GM12873 (cell line): Measurements from ENCODE around the gene CAPN7.

Experiments used
- TF ChIP-seq, protein P1 (sequence below): IDR thresholded peaks from 2 replicates; pipeline ENCODE4 v1.5.1; 2012; ENCODE audit warnings: low read depth, mild to moderate bottlenecking, moderate library complexity, low read length, control low read depth; ENCODE audit not compliant: insufficient read depth; ENCODE audit errors: missing control alignments

The CAPN7 gene

DNA sequence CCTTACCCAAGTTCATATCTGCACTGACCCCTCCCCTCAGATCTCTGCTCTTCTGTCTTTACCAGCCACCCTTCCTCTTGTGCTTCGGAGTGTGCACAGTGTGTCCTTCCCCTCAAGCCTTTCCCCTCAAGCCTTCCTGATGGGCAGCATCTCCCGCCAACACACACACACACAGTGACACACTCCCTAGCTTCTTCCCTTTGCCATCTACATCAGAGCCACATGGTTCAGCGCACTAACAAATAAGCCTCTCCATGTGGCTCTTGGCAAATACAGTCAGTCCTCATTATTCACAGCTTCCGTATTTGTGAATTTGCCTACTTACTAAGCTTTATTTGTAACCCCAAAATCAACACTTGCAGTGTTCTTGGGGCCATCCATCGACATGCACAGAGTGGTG lies 88.9 kb downstream of the CAPN7 start:
- TF ChIP-seq, protein P1, sequence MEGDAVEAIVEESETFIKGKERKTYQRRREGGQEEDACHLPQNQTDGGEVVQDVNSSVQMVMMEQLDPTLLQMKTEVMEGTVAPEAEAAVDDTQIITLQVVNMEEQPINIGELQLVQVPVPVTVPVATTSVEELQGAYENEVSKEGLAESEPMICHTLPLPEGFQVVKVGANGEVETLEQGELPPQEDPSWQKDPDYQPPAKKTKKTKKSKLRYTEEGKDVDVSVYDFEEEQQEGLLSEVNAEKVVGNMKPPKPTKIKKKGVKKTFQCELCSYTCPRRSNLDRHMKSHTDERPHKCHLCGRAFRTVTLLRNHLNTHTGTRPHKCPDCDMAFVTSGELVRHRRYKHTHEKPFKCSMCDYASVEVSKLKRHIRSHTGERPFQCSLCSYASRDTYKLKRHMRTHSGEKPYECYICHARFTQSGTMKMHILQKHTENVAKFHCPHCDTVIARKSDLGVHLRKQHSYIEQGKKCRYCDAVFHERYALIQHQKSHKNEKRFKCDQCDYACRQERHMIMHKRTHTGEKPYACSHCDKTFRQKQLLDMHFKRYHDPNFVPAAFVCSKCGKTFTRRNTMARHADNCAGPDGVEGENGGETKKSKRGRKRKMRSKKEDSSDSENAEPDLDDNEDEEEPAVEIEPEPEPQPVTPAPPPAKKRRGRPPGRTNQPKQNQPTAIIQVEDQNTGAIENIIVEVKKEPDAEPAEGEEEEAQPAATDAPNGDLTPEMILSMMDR: no peak

DNA sequence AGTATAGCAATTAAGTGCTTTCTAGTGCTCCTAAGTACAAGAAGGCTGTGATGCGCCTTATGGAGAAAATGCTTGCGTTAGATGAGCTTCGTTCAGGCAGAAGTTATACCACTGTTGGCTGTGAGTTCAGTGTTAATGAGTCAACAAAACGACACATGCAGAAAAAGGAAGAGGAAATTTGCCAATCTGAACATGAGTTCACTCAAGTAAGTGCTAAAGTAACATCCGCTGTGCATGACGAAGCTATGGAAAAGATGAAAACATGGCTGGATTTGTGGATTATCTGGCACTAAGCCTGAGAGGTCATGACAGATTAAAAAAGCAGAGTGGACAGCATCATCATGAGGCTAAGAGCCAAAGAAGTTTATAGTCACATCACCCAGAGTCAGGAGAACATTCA lies 89.5 kb downstream of the CAPN7 start:
- TF ChIP-seq, protein P1: no peak

DNA sequence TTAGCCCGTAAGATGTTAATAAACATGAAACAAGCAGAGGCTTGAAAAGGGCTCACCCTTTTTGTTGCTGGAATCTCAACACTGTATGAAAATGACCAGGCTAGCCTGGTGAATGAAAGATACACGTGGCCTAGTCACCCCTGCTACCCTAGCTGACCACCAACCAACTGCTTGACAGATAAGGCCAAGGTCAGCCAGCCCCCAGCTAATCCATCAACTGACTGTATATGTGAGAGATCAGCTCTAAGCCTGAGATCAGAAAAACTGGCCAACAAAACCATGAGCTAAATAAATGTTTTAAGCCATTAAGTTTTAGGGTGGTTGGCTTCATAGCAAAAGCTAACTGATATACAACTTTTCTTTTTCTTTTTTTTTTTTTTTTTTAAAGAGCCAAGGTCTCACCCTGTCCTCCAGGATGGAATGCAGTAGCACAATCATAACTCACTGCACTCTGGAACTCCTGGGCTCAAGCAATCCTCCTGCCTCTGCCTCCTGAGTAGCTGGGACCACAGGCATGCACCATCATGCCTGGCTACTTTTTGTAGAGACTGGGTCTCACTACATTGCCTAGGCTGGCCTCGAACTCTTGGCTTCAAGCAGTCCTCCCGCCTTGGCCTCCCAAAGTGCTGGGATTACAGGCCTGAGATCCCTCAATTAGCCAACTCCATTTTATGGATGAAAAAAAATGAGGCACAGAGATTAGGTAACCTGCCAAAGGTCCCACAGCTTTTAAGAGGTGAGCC lies 91.7 kb downstream of the CAPN7 start:
- TF ChIP-seq, protein P1: no peak

GRCh38 chr3:15298504-15298903 lies 92.5 kb downstream of the CAPN7 start:
- TF ChIP-seq, protein P1: no peak

DNA sequence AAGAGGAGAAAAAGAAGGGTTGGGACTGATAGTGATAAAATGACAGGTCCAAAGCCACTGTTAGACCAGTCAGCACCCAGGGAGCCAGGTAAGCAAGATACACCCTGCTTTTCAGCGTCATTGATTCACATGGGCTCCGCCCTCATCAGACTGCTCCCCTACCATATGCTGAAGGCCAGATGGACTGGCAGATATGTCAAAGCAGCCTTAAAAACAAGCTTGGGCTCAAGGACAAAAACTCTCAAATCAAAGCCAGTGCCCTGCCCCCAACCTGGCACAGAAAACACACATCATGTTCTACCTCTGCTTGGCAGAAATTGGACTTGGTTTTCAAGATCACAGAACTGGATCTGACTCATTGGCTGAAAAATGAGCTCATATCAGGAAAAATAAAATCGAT lies 93.0 kb downstream of the CAPN7 start:
- TF ChIP-seq, protein P1: no peak

DNA sequence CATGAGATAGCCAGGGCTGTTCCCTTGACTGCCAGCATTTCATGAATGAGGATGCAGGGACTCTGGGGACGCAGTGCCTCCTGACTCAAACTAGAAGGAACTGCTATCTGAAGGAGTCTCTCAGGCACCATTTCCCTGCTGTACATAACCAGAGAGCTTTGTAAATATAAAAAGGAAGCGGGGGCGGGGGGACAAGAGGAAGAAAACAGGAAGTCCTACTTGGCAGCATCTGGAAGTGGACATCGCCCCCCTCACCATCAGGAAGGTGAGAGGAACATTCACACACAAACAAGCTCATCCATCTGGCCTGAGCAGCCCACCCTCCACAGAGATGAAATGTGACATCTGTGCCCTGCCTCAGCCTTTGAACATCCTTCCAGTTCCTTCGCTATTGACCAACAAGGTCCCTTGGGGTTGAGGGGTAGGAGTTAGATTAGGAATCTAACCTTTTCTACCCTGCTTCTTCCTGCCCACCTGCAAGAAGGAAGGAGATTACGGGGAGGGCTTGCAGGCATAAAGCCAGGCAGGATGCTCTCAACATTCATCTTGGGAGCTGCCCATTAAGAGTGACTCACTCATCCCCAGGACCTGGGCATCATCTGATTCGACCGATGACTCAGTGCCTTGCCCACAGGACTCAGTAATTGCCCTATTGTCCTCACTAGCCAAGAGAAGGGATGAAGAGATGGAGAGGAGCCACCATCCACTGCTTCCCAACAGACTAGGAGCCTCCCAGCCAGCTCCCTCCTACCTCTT lies 94.5 kb downstream of the CAPN7 start:
- TF ChIP-seq, protein P1: no peak

DNA sequence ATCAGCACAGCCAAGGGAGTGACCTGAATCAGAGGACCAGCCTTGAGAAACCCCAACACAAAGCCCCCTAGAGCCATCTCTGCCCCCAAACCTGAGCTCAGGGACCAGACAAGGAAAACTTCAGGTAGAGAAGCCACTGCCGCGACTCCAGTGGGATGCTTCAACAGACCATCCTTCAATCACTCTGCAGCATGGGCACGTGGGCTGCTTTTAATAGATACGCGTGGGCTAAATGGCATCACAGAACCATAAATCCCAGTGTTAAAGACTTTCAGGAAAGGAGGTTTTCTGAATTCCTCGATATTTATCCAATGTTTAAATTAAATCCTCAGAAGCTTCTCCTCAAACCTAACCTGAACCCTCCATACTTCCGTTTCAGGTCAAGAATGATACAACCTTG lies 95.7 kb downstream of the CAPN7 start:
- TF ChIP-seq, protein P1: no peak
